NOMO-1 (cell line): ENCODE data around the gene CERS6.
"Not testable (repeated sequence)": the region's sequence is repeated elsewhere in the genome, so short reads cannot be mapped to it uniquely, and the experiment has no call there.

Experiments used
- DNase-seq, 2 experiments: peaks; one replicate each; lab custom pipeline; 2025; ENCODE audit not compliant: unreplicated experiment in 2 of 2; lab: John Stamatoyannopoulos, UW

Gene CERS6

GRCh38 chr2:168790226-168790902, 334.3 kb downstream of the CERS6 start:
- DNase-seq = no peak

DNA sequence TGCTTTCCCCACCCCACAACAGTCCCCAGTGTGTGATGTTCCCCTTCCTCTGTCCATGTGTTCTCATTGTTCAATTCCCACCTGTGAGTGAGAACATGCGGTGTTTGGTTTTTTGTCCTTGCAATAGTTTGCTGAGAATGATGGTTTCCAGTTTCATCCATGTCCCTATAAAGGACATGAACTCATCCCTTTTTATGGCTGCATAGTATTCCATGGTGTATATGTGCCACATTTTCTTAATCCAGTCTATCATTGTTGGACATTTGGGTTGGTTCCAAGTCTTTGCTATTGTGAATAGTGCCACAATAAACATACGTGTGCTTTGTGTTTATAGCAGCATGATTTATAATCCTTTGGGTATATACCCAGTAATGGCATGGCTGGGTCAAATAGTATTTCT, 335.1 kb downstream of the CERS6 start:
- not testable (repeated sequence) for DNase-seq

GRCh38 chr2:168793596-168793995, 337.5 kb downstream of the CERS6 start:
- DNase-seq = no peak

DNA sequence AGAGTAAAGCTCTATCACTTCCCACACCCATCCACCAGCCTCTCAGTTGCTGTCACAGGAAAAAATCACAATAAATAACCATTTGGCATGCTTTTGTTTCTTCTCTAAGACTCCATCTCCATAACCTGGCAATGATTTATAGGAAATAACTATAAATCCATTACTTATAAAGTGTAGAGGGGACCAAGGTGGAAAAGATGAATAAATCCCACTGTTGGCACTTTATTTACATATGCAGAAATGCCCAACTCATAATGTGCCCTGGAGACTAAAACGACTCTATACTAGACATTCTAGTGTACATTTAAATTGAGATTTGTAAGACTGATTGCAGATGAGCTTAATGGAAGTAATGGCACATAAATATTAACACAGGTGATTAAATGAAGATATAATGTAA, 338.9 kb downstream of the CERS6 start:
- DNase-seq = no peak

GRCh38 chr2:168796090-168796577, 340.1 kb downstream of the CERS6 start:
- no peak for DNase-seq

DNA sequence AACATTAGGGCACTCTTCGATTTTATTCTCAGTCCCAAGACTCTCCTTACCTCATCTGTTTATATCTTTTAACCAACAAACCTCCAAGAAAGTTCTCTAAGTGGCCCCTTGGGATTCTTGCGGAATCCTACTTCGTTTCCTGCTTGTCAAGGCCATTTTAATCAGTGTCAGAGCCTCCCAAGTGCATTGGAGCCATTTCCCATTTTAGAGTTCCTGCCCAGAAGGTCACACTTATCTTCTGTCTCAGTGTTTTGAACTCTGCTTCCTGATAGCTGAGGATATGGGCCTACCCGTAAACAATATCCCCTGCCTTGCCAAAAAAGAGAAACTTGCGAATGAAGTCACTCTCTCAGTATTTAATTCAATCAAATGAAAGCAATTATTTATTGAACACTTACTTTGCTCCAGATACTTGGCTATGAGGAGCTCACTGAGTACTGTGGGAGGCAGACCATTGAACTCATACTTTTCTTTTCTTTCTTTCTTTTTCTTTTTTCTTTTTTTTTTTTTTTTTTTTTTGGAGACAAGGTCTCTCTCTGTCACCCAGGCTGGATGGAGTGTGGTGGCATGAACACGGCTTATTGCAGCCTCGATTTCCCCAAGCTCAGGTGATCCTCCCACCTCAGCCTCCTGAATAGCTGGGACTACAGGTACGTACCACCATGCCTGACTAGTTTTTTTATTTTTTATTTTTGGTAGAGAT, 340.7 kb downstream of the CERS6 start:
- DNase-seq = no peak

DNA sequence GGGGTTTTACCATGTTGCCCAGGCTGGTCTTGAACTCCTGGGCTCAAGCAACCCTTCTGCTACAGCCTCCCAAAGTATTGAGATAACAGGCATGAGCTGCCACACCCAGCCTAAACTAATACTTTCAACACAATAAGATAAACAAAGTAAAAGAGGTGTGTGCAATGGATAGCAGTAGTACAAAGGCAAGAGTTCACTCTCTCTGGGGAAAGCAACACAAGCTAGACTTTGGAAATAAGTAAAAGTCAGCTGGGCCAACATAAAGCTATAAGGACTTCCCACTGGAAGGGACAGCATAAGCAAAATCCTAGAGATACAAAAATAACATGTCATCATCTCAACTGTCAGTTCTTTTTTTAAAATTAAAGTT, 341.2 kb downstream of the CERS6 start:
- DNase-seq = no peak

DNA sequence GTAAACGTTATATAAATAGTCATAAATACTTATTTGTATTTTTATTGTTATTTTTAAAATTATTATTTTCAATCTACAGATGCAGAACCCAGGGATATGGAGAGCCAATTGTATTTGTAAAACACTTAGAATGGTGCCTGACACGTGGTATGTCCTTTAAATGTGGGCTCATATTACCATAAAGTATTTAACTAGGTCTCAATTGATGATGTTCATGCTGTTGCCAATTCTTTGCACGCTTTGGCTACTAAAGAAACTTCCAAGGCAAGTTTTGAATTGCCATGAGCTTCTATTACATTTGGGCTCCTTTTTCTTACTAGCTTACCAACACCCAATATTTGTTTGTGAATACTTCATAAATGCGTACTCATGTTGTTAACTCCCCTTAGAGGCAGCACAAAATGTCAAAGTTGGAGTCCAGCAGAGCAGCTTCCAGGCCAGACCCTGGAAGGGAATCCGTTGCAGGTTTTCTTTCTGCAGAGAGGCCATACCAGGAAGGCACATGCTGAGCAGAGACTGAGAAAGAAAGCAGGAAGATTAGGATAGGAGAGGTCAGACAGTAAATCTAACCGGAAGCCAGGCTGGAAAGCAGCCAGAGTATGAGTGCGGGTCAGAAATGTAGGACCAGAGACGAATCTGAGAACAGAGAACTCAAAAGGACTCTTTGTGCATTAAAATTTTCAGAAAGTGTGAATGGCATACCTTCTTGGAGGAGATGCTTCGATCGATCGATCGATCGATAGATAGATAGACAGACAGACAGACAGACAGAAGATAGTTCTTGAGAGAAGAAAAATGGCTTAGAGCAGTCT, 342.2 kb downstream of the CERS6 start:
- DNase-seq = no peak

GRCh38 chr2:168798888-168799410, 342.9 kb downstream of the CERS6 start:
- DNase-seq = no peak

DNA sequence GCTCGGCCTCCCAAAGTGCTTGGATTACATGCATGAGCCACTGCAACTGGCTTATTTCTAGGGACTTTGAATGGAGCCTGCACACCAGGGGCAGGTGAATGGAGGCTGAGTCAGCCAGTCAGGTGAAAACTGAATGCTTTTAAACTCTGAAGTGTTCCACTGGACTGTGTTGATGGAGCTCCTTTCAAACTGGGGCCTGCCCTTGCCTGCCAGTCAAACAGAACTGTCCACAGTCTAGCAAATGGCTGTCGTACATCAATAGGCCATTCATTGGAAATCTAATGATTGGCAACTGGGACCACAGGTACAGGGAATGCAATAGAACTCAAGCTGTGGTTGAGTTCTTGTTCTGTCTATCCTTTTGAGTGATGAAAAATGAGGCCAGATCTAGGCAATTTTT, 345.4 kb downstream of the CERS6 start:
- no peak for DNase-seq

GRCh38 chr2:168801961-168802858, 346.1 kb downstream of the CERS6 start, which contains the start of gene NOSTRIN:
Gene NOSTRIN (plus strand): TSS chr2:168802637. CDS start chr2:168802647, 10 bp downstream.
- no peak for DNase-seq

- DNase-seq = no peak
Measured at GRCh38 chr2:168802859-168803725, 347.0 kb downstream of the CERS6 start.

DNA sequence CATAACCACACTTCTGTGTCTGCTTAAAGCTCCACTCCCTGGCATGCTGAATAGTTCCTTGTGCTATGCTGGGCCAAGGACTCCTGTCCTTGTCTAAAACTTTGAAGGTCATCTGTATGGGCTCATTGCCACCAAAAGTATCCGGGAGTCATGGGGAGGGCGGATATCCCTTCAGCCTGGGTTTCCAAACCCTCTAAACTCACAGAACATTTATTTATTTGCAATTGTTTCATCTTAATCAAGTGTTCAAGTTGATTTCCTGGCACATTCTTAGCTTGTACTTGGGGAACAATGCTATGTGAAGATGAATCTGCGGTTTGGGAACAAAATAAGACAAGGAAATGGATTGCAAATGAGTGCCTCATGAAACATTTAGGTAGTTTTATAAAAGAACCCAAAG, 348.1 kb downstream of the CERS6 start:
- DNase-seq = no peak

- DNase-seq = no peak
Measured at GRCh38 chr2:168805615-168806014, 349.5 kb downstream of the CERS6 start.

DNA sequence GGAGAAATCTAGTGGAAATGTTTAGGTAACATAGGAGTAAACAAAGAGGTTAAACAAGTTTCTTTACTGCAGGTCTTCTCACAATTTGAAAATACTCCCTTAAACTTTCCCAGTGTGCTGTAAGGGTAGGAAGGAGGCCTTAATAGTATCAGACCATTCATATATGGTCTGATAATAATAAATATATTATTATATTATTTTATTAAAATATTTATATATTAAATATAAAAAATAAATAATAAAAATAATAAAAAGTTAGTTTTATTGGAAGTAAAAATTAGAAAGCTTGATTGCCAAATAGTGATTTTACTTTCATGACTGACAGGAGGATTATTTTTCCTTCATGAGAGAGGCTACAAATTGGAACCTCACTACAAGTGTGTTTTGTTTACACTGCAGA, 353.5 kb downstream of the CERS6 start:
- DNase-seq = no peak

DNA sequence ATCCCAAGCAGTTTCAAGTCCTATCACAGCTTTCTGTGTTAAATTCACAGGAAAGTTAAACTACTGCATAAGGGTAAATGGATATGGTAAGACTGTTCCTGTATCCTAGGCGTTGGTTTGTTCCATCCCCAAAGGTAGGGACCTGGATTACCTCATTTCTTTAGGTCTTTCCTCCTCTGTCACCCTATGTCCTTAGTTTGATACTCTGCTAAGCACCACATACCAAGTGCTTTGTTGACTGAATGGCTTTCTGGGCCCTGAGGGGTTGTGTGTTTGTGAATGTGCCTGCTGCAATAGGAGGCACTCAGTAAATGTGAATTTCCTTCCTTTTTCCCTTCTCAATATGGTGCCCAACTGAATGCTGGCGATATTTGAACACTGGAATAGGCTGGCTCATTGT, 354.2 kb downstream of the CERS6 start:
- no peak for DNase-seq

GRCh38 chr2:168811696-168812095, 355.6 kb downstream of the CERS6 start:
- no peak for DNase-seq

GRCh38 chr2:168814046-168814445, 358.0 kb downstream of the CERS6 start:
- DNase-seq = no peak
